IMR-90 (cell line): ENCODE measurements around the gene SLC35C1. TPM values are rescaled to one million over a fixed set of nuclear protein-coding genes. Genes with fewer than 3 reads are reported as not detected.

ENCODE experiments used
- ATAC-seq: fragments of 200-7000 bp; cut with Tn5 transposase; 2 replicates; pipeline ENCODE4 v1.9.1; 2020; ENCODE audit warnings: low read depth, mild to moderate bottlenecking, moderate library complexity
- BruUV-seq: library from RNA; stranded (reverse); fragments of 400-500 nt; replicated peaks from 2 replicates; lab custom pipeline; 2021; lab: Mats Ljungman, UMichigan
- CTCF ChIA-PET: fragments of 300-600 bp; formaldehyde crosslinking; extraction: SDS; loops from one replicate; lab custom pipeline; 2021; ENCODE audit warnings: antibody characterized with exemption; lab: Yijun Ruan, JAX
- POLR2A ChIA-PET: fragments of 300-600 bp; sonication (Branson Sonifier 250); formaldehyde crosslinking; loops from one replicate; lab custom pipeline; 2022; ENCODE audit warnings: antibody characterized with exemption; ENCODE audit not compliant: unreplicated experiment; lab: Charles Lee
- DNase-seq: peaks from one replicate; pipeline ENCODE4 v3.0.0; 2013
- H2AFZ ChIP-seq: replicated peaks from 2 replicates; pipeline ENCODE3; 2013; ENCODE audit warnings: low read length, mild to moderate bottlenecking; ENCODE audit not compliant: poor library complexity
- H2AK5ac ChIP-seq: 2 replicates; pipeline ENCODE4 v1.6.1; 2013; ENCODE audit warnings: low read depth, low read length, inconsistent platforms
- H2AK9ac ChIP-seq: replicated peaks from 2 replicates; pipeline ENCODE3; 2013; ENCODE audit warnings: mild to moderate bottlenecking, low read depth, low read length, moderate library complexity; ENCODE audit not compliant: poor library complexity
- H2BK120ac ChIP-seq: 2 replicates; pipeline ENCODE4 v1.6.1; 2013; ENCODE audit warnings: low read depth, low read length, inconsistent platforms
- H2BK15ac ChIP-seq: 3 replicates; pipeline ENCODE4 v1.6.1; 2013; ENCODE audit warnings: low read depth, low read length, inconsistent platforms
- H2BK20ac ChIP-seq: 2 replicates; pipeline ENCODE4 v1.6.1; 2013; ENCODE audit warnings: low read depth, mild to moderate bottlenecking, inconsistent platforms, low read length, moderate library complexity
- H2BK5ac ChIP-seq: 2 replicates; pipeline ENCODE4 v1.6.1; 2013; ENCODE audit warnings: mild to moderate bottlenecking, low read depth, low read length, inconsistent platforms; ENCODE audit not compliant: poor library complexity, severe bottlenecking
- H3K14ac ChIP-seq: replicated peaks from 2 replicates; pipeline ENCODE4 v1.6.1; 2013; ENCODE audit warnings: low read depth, low read length, inconsistent platforms
- H3K18ac ChIP-seq: 2 replicates; pipeline ENCODE4 v1.6.1; 2013; ENCODE audit warnings: low read depth, low read length, control low read depth
- H3K23ac ChIP-seq: 2 replicates; pipeline ENCODE4 v1.6.1; 2013; ENCODE audit warnings: low read depth, low read length, inconsistent platforms
- H3K27ac ChIP-seq: 2 replicates; pipeline ENCODE4 v1.5.1; 2013; ENCODE audit warnings: mild to moderate bottlenecking, control low read depth, low read length; ENCODE audit not compliant: insufficient read depth
- H3K27me3 ChIP-seq: 2 replicates; pipeline ENCODE4 v1.6.1; 2013; ENCODE audit warnings: low read length; ENCODE audit not compliant: control insufficient read depth, insufficient read depth
- H3K36me3 ChIP-seq: 2 replicates; pipeline ENCODE4 v1.6.1; 2013; ENCODE audit warnings: low read length, mixed read lengths; ENCODE audit not compliant: control insufficient read depth, insufficient read depth
- H3K4ac ChIP-seq: 2 replicates; pipeline ENCODE4 v1.6.1; 2013; ENCODE audit warnings: low read depth, low read length, inconsistent platforms
- H3K4me1 ChIP-seq: 2 replicates; pipeline ENCODE4 v1.6.1; 2013; ENCODE audit warnings: low read length, mixed read lengths; ENCODE audit not compliant: control insufficient read depth, insufficient read depth
- H3K4me2 ChIP-seq: 2 replicates; pipeline ENCODE4 v1.6.1; 2013; ENCODE audit warnings: low read depth, mild to moderate bottlenecking, control low read depth, low read length, moderate library complexity
- H3K4me3 ChIP-seq: 2 replicates; pipeline ENCODE4 v1.5.1; 2013; ENCODE audit warnings: low read depth, mild to moderate bottlenecking, control low read depth, low read length, moderate library complexity; ENCODE audit not compliant: insufficient read depth
- H3K56ac ChIP-seq: 2 replicates; pipeline ENCODE4 v1.6.1; 2013; ENCODE audit warnings: low read length, inconsistent platforms; ENCODE audit not compliant: insufficient read depth; ENCODE audit errors: extremely low read depth
- H3K79me1 ChIP-seq, 2 experiments: 2 replicates each; pipeline ENCODE4 v1.6.1; 2013; ENCODE audit warnings: low read length in 2 of 2, inconsistent platforms in 1 of 2, low read depth in 1 of 2
- H3K9ac ChIP-seq: 2 replicates; pipeline ENCODE4 v1.6.1; 2013; ENCODE audit warnings: low read depth, low read length, control low read depth
- H3K9me1 ChIP-seq: 2 replicates; pipeline ENCODE4 v1.6.1; 2013; ENCODE audit warnings: low read length, inconsistent platforms; ENCODE audit not compliant: insufficient read depth
- H3K9me3 ChIP-seq: 2 replicates; pipeline ENCODE4 v1.6.1; 2013; ENCODE audit warnings: low read length; ENCODE audit not compliant: control insufficient read depth, insufficient read depth
- H4K20me1 ChIP-seq: 2 replicates; pipeline ENCODE4 v1.6.1; 2013; ENCODE audit warnings: low read length, inconsistent platforms; ENCODE audit not compliant: insufficient read depth
- H4K5ac ChIP-seq: 2 replicates; pipeline ENCODE4 v1.6.1; 2013; ENCODE audit warnings: mild to moderate bottlenecking, low read depth, low read length, control low read depth
- H4K8ac ChIP-seq, 2 experiments: 2 replicates each; pipeline ENCODE4 v1.6.1; 2013; ENCODE audit warnings: low read depth in 2 of 2, low read length in 2 of 2, control low read depth in 1 of 2, inconsistent platforms in 1 of 2
- H4K91ac ChIP-seq: 2 replicates; pipeline ENCODE4 v1.6.1; 2013; ENCODE audit warnings: low read depth, low read length, inconsistent platforms; ENCODE audit not compliant: insufficient read depth
- BHLHE40 ChIP-seq: fragments of 150-350 bp; IDR thresholded peaks from 2 replicates; pipeline ENCODE4 v1.6.1; 2016; ENCODE audit warnings: mild to moderate bottlenecking, low read depth, low read length
- CEBPB ChIP-seq: IDR thresholded peaks from 2 replicates; pipeline ENCODE4 v1.6.1; 2012; ENCODE audit warnings: low read depth, low read length, improper control_type of control experiment
- CHD1 ChIP-seq: IDR thresholded peaks from 2 replicates; pipeline ENCODE4 v1.6.1; 2012; ENCODE audit warnings: low read depth, low read length, improper control_type of control experiment
- CTCF ChIP-seq: conservative IDR thresholded peaks from 2 replicates; pipeline ENCODE4 v1.5.1; 2012; ENCODE audit warnings: mild to moderate bottlenecking, low read depth, low read length, improper control_type of control experiment
- ELK1 ChIP-seq: fragments of 150-350 bp; IDR thresholded peaks from 2 replicates; pipeline ENCODE4 v1.6.1; 2016; ENCODE audit warnings: low read depth, mild to moderate bottlenecking, low read length, moderate library complexity, borderline replicate concordance
- FOS ChIP-seq: fragments of 150-350 bp; IDR thresholded peaks from 2 replicates; pipeline ENCODE4 v1.6.1; 2016; ENCODE audit warnings: low read depth, low read length
- MAFK ChIP-seq: IDR thresholded peaks from 2 replicates; pipeline ENCODE4 v1.6.1; 2012; ENCODE audit warnings: low read depth, low read length, improper control_type of control experiment
- MXI1 ChIP-seq: IDR thresholded peaks from 2 replicates; pipeline ENCODE4 v1.6.1; 2012; ENCODE audit warnings: low read depth, mild to moderate bottlenecking, low read length, moderate library complexity, borderline replicate concordance
- RCOR1 ChIP-seq: IDR thresholded peaks from 2 replicates; pipeline ENCODE4 v1.6.1; 2012; ENCODE audit warnings: mild to moderate bottlenecking, low read length, improper control_type of control experiment; ENCODE audit not compliant: insufficient replicate concordance
- RFX5 ChIP-seq: IDR thresholded peaks from 2 replicates; pipeline ENCODE4 v1.8.0; 2012; ENCODE audit warnings: low read depth, mild to moderate bottlenecking, low read length, moderate library complexity
- SMC3 ChIP-seq: fragments of 150-350 bp; IDR thresholded peaks from 2 replicates; pipeline ENCODE4 v1.6.1; 2016; ENCODE audit warnings: low read depth, mild to moderate bottlenecking, antibody characterized with exemption, low read length, moderate library complexity
- USF2 ChIP-seq: fragments of 150-350 bp; IDR thresholded peaks from 2 replicates; pipeline ENCODE4 v1.6.1; 2017; ENCODE audit warnings: mild to moderate bottlenecking, antibody characterized with exemption, low read length, low read depth
- WGBS, 2 experiments: methylation state at CpG; one replicate each; pipeline versions ENCODE4 v1.1.5 to v1.1.7; 2013; ENCODE audit warnings: missing lambda C conversion rate in 2 of 2; ENCODE audit not compliant: insufficient read length in 1 of 2; ENCODE audit errors: extremely low coverage in 2 of 2; 5-methylcytosine and 5-hydroxymethylcytosine counted together
- dilution Hi-C: fragments of 300-500 bp; cut with HindIII; formaldehyde crosslinking; loops from one replicate; pipeline ENCODE4 v1.14.3; 2018; ENCODE audit warnings: low sequenced_read_pairs; ENCODE audit not compliant: unreplicated experiment
- in situ Hi-C: fragments of 300-500 bp; cut with MboI; formaldehyde crosslinking; loops from 3 replicates; pipeline ENCODE4 v1.14.3; 2019; ENCODE audit warnings: low sequenced_read_pairs, inconsistent platforms, mixed read lengths
- intact Hi-C: fragments of 100-400 bp; cut with micrococcal nuclease; formaldehyde crosslinking; loops from 2 replicates; pipeline ENCODE4 v1.10.0; 2022
- polyA plus RNA-seq, 3 experiments: library from polyadenylated mRNA; depleted of rRNA; stranded (reverse); fragments of >200 nt; gene quantifications; 2 replicates each; pipeline ENCODE4 v1.2.3, GENCODE V29; 2012; ENCODE audit warnings: low replicate concordance in 1 of 3
- total RNA-seq: library from RNA; depleted of rRNA; stranded (reverse); fragments of >200 nt; gene quantifications from 2 replicates; pipeline ENCODE4 v1.2.3, GENCODE V29; 2012

SLC35C1 gene
- total and polyA plus RNA-seq, 2 of the 4 experiments (the other 2 are of a cell fraction) = 4.3 to 27.1 TPM

- peaks cover 8% of the 10 kb centered on the region for H3K4me1 ChIP-seq
- peak within 1 kb of the TSS; percentile 22 to 74; a peak in 3 of 4 replicates for H4K8ac ChIP-seq
- H3K36me3 ChIP-seq = no peaks in the 10 kb centered on the region
- H3K9me1 ChIP-seq = peaks cover 12% of the 10 kb centered on the region
- peak within 1 kb of the TSS; percentile 53 for H3K18ac ChIP-seq
- ATAC-seq (peak; percentile 97), DNase-seq (peak; percentile 96)
- H3K27ac ChIP-seq = peak within 1 kb of the TSS; percentile 90
- H3K56ac ChIP-seq = peak within 1 kb of the TSS; percentile 80
- intact Hi-C loops = loop anchor here (1.0 to 10.0 kb wide), 2 partner anchors 12 to 158 kb away; no protein-coding TSS in a partner anchor
- H4K5ac ChIP-seq = peak within 1 kb of the TSS; percentile 44; the same call in 1 of the 2 replicates
- peaks cover 10 to 44% of the 10 kb centered on the region in 2 experiments for H3K79me1 ChIP-seq
- H2AFZ ChIP-seq = peak within 1 kb of the TSS; percentile 99
- H2BK15ac ChIP-seq = 0 out of 3 replicates have a peak within 1 kb of the TSS, but pooled peaks have one; percentile 13
- no peak within 1 kb of the TSS; the same call in 1 of the 2 replicates for H2BK20ac ChIP-seq
- H3K4ac ChIP-seq = peak within 1 kb of the TSS; percentile 83
- H2BK120ac ChIP-seq = peak within 1 kb of the TSS; percentile 54
- ChIA-PET POLR2A (no interaction called here), CTCF (interaction anchor here (1.0 to 1.4 kb wide), 3 partner anchors 14 to 25 kb away, joined by 3 to 4 read pairs (median 3); no protein-coding TSS in a partner anchor)
- H2AK9ac ChIP-seq = peak within 1 kb of the TSS; percentile 93
- peak within 1 kb of the TSS; percentile 89; the same call in 1 of the 2 replicates for H2AK5ac ChIP-seq
- dilution Hi-C loops = no loop called here
- whole genome bisulfite sequencing, 2 experiments = 1% methylated on average over 59 of the region's 75 CpGs; no CpG with 5 or more reads in 1 of the 2 experiments
- H3K9me3 ChIP-seq = no peaks in the 10 kb centered on the region
- H3K9ac ChIP-seq = peak within 1 kb of the TSS; percentile 95
- BruUV-seq = no TSS peak
- H3K4me3 ChIP-seq = peak within 1 kb of the TSS; percentile 97
- peak within 1 kb of the TSS; percentile 79 for H2BK5ac ChIP-seq
- peak within 1 kb of the TSS; percentile 62; the same call in 1 of the 2 replicates for H4K91ac ChIP-seq
- peaks cover 28% of the 10 kb centered on the region for H4K20me1 ChIP-seq
- H3K23ac ChIP-seq = peak within 1 kb of the TSS; percentile 99
- H3K27me3 ChIP-seq = no peaks in the 10 kb centered on the region
- in situ Hi-C loops = no loop called here
- H3K14ac ChIP-seq = peak within 1 kb of the TSS; percentile 99
- peak within 1 kb of the TSS; percentile 93 for H3K4me2 ChIP-seq
- TF ChIP-seq USF2 (peak; percentile 50), RCOR1 (no peak), BHLHE40 (peak; percentile 98), CHD1 (peak; percentile 65; the same call in 1 of the 2 replicates), SMC3 (no peak), MXI1 (peak; percentile 59; the same call in 1 of the 2 replicates), CTCF (no peak), ELK1 (no peak), CEBPB (no peak), MAFK (no peak), RFX5 (no peak), FOS (no peak)
Measured at GRCh38 chr11:45846974-45847910, 42.3 kb downstream of the SLC35C1 start, which contains the start of gene CRY2. Gene CRY2 (plus strand): TSS chr11:45847475. CDS start chr11:45847491, 16 bp downstream.
